ENCODE data around the gene MAGI2.
A peak's percentile ranks its signal among the peaks of the same experiment; 100 is the strongest.

The MAGI2 gene

DNA sequence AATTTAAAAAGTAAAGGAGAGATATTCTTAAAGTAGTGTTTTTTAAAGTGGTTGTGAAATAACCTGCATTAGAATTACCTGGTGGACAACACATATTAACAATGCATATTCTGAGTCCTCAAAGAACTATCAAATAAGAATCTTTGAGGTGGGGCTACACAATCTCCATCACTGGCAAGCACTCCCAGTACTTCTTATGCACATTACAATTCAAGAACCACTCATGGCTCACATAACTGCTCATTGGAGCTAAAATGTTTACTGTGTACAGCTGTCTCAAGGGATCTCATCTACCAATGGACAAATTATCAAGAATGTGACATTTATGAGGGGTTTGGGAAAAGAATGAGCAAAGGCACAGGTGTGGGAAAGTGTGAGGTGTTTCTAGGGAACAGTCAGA lies 962.9 kb downstream of the MAGI2 start:
- no peak for TF ChIP-seq CTCF (conservative IDR thresholded peaks at IDR 0.05; ENCODE audit: low read length)
- H3K4me3 ChIP-seq (ENCODE audit: low read length) = no peak overlapping the region
- DNase-seq (ENCODE audit: low read depth) = no peak

GRCh38 chr7:78489476-78490240 lies 963.8 kb downstream of the MAGI2 start:
- no peak overlapping the region for H3K4me3 ChIP-seq (ENCODE audit: low read length)
- peak; percentile 72 for DNase-seq (ENCODE audit: low read depth)

GRCh38 chr7:78487464-78487863 lies 966.0 kb downstream of the MAGI2 start:
- no peak overlapping the region for H3K4me3 ChIP-seq (ENCODE audit: low read length)
- DNase-seq (ENCODE audit: low read depth) = no peak
- TF ChIP-seq CTCF (conservative IDR thresholded peaks at IDR 0.05; ENCODE audit: low read length) = no peak

More at GRCh38 chr7:78489476-78490240, 963.8 kb downstream of the MAGI2 start:
- TF ChIP-seq CTCF (conservative IDR thresholded peaks at IDR 0.05; ENCODE audit: low read length) = no peak

DNA sequence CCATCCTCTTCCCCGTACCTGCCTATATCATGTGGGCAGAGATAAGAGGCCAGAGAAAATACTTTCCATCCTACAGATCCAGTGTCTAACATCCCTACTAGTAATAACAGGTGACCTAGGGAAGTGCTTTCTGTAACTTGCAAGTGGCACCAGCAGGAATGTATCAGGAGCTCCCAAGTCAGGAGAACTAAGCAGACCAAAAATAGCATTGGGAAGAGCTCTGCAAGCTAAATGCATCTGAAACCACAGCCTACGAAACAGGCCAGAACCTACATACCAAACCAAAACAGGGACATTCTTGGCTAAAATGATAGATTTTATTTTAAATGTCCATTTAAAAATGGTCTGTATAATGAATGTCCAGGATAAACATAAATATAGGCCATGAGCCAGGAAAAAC lies 974.1 kb downstream of the MAGI2 start:
- TF ChIP-seq CTCF (conservative IDR thresholded peaks at IDR 0.05; ENCODE audit: low read length) = no peak
- peak; percentile 64 for DNase-seq (ENCODE audit: low read depth)
- no peak overlapping the region for H3K4me3 ChIP-seq (ENCODE audit: low read length)

DNA sequence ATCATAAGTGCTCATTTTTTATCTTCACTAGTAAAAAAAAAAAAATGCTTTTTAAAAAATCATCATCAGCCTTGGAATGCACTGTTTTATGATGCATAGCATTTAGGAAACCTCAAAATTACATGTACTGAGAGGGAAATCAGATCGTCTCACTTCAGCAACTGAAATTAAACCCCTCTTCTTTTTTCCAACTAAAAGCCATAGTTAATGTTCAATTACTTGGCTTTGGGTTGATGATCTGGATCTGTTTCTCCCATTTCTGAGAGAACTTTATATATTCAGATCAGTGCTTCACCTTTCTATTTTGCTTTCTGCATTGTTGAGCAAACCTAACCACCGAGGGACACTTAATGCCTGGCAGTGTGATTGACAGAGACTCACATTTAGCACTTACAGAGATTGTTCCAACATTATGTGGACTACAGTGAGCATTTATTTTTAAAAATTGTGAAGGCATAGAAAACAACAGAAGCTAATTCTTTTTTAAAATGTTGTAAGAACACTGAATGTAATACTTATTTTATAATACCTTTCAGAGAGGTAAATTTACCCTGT lies 976.5 kb downstream of the MAGI2 start:
- no peak for TF ChIP-seq CTCF (conservative IDR thresholded peaks at IDR 0.05; ENCODE audit: low read length)
- H3K4me3 ChIP-seq (ENCODE audit: low read length) = no peak overlapping the region
- no peak for DNase-seq (ENCODE audit: low read depth)

DNA sequence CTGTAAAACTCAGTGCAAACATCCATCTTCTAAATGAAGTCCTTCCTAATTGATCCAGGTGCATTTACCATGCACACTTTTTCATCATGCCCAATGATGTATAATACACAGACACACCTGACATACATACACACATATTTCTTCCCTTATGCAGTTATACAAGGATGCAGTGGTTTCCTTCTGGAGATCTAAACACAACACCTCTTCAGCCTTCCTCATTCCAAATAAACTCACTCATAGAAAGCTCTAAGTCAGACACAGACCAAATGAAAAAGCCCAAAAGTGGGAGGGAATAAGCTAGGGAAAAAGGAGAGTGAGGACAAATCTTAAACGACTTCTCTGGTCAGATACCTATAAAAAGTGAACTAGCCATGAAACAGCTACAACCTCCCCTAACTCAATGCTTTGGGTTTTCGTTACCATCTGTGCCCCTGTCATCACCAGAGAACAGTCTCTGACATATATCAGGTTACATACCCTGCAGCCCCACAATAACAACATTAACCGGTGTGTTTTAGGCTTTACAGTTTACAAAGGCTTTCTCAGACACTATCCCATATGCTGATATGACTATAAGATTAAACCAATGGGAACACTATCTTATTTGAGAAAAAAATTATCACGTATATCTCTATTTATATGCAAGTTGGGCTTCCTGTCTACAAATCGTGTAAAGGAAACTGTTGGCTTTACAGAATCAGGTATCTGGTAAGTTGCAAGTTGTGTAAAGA lies 979.7 kb downstream of the MAGI2 start:
- no peak for TF ChIP-seq CTCF (conservative IDR thresholded peaks at IDR 0.05; ENCODE audit: low read length)
- DNase-seq (ENCODE audit: low read depth) = no peak
- H3K4me3 ChIP-seq (ENCODE audit: low read length) = no peak overlapping the region
